Left cardiac atrium (tissue), 4 donors: ENCODE results near the gene CKAP2. TPM values are rescaled to one million over a fixed set of nuclear protein-coding genes. Genes with fewer than 3 reads are reported as not detected.
"Not testable (repeated sequence)": the region's sequence is repeated elsewhere in the genome, so short reads cannot be mapped to it uniquely, and the experiment has no call there.

ENCODE experiments used
- ATAC-seq, 2 donors: fragments of 200-7000 bp; cut with Tn5 transposase; one replicate each; pipeline ENCODE4 v1.9.1; 2020; ENCODE audit warnings: mild to moderate bottlenecking in 2 of 2, moderate library complexity in 2 of 2
- DNase-seq: peaks from one replicate; pipeline ENCODE4 v3.0.0-alpha.2; 2020
- intact Hi-C, 2 donors: fragments of 100-400 bp; cut with DNase I; formaldehyde crosslinking; loops; one replicate each; pipeline versions ENCODE4 v1.14.1 to v1.15.1; 2022 to 2023
- total RNA-seq, 2 donors: library from RNA; stranded (reverse); fragmentation: NEBNext Ultra II Directional; extraction: Animal tissue kit (Norgen Biotek cat#: 25700); gene quantifications; one replicate each; pipeline ENCODE4 v1.2.1, GENCODE V29; 2021
- donor health status: DM: no; HTN: yes; CAD: no.
- donor health status: DM: no; HTN: yes; CAD: no; lungs with severe emphysema.
- donor health status: DM: yes; HTN: yes; CAD: no.
- donor health status: Dilated cardiomyopathy.

Gene CKAP2
- total RNA-seq, 2 donors from 2014 or later, result 6.0 to 8.9 TPM

DNA sequence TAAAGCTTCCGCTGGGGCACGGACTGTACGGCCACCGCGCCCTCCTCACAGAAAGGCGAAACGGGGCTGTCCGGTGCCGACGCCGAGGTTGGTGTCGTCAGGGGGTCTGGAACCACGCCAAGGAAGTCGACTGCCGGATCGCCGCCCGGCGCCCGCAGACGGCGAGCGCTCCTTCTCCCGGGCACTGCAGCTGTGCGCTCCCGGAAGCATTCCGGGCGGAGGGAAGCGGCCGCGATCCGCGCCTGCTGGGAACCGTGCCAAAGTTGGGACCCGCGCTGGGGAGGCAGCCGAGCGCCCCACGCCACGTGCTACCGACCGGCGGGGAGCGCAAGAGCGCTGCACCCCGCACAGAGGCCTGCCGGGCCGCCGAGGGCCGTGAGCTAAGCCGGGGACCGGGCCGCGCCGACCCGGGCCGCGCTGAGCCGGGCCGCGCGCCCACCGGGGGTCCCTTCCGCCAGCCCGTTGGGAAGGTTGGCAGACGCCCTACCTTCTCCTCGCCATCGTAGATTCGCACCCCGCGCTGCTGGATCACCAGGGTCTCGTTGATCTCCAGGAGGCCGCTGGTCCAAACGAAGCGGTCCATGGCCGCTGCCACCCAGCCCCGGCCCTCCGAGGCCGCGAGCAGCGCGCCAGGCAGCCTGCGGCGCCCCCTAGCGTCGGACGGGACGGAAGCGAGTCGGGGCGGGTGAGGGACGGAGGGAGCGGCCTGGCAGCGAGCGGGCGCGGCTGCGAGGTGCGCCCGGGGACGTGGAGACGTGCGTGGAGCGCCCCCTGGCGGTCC, 5.1 kb upstream of the CKAP2 start, which contains the start of gene VPS36:
Gene VPS36 (minus strand): TSS at position 623 of the 781 bp plus-strand sequence. CDS start 40 bp downstream, at position 583.
- intact Hi-C loops, result loop anchor here (1.0 to 10.0 kb wide), 3 partner anchors 55 to 255 kb away; no protein-coding TSS in a partner anchor
- ATAC-seq (peak; percentile 92 to 95), DNase-seq (peak; percentile 97)

DNA sequence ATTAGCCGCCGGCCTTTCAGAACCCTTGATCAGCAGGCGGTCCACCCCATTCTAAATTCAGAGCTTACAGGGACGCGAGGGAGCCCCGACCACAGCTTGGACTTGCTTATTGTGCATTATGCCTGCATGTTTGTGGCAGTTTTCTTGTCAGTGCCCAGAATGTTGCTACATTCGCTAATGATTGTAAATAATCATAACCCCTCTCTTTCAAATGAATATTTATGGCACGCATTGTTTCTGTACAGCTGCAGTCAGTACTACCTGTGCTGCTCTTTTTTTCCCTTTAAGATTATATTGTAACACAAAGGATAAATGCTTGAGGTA, 4.5 kb upstream of the CKAP2 start:
- intact Hi-C loops, result loop anchor here (1.0 to 10.0 kb wide), 3 partner anchors 56 to 256 kb away; no protein-coding TSS in a partner anchor
- no peak for ATAC-seq
- no peak for DNase-seq

GRCh38 chr13:52451135-52451804, 4.0 kb upstream of the CKAP2 start:
- no peak for ATAC-seq
- intact Hi-C loops, result loop anchor here (10.0 kb wide), 2 partner anchors 56 to 256 kb away; no protein-coding TSS in a partner anchor
- no peak for DNase-seq

DNA sequence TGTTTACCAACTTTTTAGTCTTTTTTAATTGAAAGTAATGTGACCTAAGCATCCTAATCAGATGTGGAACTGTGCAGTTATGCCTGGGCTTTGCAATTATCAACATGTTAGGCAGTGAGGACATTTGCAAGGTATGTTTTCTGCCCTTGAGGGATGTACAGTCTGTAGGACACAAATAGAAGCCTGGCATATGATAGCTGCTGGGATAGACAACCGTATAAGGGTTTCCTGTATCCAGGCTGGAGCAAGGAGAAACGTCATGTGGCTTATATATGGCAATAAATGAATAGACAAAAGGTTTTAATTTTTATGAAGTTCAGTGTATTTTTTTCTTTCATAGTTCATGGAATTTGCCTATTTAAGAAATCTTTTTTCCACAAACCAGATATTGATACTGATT, 2.8 kb upstream of the CKAP2 start:
- intact Hi-C loops, result loop anchor here (10.0 kb wide), 2 partner anchors 58 to 258 kb away; no protein-coding TSS in a partner anchor
- DNase-seq (no peak), ATAC-seq (no peak)

GRCh38 chr13:52454459-52454819, 839 bp upstream of the CKAP2 start:
- ATAC-seq (no peak), DNase-seq (no peak)
- intact Hi-C loops, result loop anchor here (10.0 kb wide), 2 partner anchors 60 to 260 kb away; no protein-coding TSS in a partner anchor

DNA sequence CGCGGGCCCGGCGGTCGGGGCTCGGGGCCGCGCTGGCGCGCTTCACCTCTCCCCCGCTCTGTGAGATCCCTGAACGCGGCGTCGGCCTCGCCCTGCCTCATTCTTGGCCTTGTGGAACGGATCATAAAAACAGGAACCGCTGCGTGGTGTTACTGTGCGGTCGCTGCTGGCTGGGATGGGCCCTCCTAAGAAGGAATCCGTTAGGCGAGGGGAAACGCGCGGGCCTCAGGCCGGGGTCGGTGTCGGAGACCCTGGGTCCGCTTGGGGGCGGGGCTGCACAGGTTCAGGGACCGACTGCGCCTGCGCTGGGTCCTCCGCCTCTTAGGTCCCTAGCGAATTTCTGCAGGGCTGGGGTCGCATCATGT, 381 bp downstream of the CKAP2 start:
- DNase-seq (peak; percentile 77), ATAC-seq (peak; percentile 73 to 79)
- intact Hi-C loops, result loop anchor here (10.0 kb wide), 2 partner anchors 61 to 261 kb away; no protein-coding TSS in a partner anchor

DNA sequence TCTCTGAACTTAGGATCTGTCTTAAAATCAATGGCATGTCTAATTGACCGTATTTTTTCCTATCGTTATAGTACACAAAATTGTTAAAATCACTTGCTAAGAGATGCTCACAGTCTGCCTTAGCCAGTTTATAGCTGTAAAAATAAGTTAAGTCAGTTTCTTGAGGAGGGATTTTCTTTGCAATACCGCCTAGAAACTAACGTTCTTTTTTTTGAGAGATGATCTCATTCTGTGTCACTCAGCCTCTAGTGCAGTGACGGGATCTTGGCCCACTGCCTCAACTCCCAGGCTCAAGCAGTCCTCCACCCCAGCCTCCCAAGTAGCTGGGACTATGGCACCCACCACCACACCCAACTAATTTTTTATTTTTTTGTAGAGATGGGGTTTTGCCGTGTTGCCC, 4.4 kb downstream of the CKAP2 start:
- intact Hi-C loops, result loop anchor here (10.0 kb wide), 2 partner anchors 65 to 265 kb away; no protein-coding TSS in a partner anchor
- no peak for DNase-seq

GRCh38 chr13:52461265-52461664, 6.0 kb downstream of the CKAP2 start:
- intact Hi-C loops, result no loop called here
- ATAC-seq (no peak), DNase-seq (no peak)

More for the DNA sequence above, 4.4 kb downstream of the CKAP2 start:
- ATAC-seq, result no peak

DNA sequence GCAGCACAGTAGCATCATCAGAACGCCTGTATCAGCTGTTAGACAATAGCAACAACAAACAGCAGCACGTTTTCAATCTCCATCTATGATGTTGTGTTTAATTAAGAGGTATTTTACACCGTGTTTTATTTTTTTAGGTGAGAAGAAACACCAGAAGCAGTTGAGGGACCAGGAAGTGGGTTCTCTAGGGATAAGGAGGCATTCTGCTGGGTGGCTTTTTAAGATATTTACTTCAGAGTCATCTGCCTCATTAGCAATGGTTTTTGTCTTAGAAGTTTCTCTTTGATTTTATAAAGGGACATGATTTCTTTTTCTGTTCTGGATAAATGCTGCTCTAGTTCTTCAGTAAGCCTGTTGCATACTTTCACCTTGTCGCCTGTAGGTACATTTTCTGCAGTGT, 8.2 kb downstream of the CKAP2 start:
- intact Hi-C loops, result no loop called here
- ATAC-seq (no peak), DNase-seq (no peak)

DNA sequence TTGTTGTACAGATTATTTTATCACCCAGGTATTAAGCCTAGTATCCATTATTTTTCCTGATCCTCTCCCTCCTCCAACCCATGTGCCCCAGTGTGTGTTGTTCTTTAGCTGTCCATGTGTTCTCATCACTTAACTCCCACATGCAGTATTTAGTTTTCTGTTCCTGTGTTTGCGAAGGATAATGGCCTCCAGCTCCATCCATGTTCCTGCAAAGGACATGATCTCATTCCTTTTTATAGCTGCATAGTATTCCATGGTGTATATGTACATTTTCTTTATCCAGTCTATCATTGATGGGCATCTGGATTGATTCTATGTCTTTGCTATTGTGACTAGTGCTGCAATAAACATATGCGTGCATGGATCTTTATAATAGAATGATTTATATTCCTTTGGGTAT, 13.2 kb downstream of the CKAP2 start:
- DNase-seq, intact Hi-C loops, ATAC-seq: not testable (repeated sequence)

GRCh38 chr13:52480677-52481428, 25.6 kb downstream of the CKAP2 start:
- DNase-seq, intact Hi-C loops, ATAC-seq: not testable (repeated sequence)

GRCh38 chr13:52487078-52487477, 31.8 kb downstream of the CKAP2 start:
- ATAC-seq, intact Hi-C loops, DNase-seq: not testable (repeated sequence)

DNA sequence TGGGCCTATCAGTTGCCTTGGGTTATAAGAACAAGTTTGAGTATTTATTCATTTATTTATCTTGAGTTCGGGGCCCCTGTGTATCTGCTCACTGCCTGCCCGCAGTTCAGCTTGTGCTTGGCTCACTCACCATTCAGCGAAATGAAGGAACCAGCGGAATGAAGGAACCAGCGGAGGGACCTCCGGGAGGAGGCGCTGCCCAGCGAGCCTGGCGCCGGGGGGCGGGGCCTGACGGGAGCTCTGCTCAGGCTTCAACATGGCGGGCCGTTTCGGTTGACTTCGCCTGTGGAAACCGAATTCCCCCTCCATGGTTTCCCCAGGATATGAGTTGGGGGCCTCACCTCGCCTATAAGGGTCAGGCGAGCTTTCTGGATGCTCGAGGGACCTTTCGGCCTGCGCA, 33.5 kb downstream of the CKAP2 start:
- DNase-seq, intact Hi-C loops, ATAC-seq: not testable (repeated sequence)

- ATAC-seq, intact Hi-C loops, DNase-seq: not testable (repeated sequence)
These were observed 35.7 kb downstream of the CKAP2 start for GRCh38 chr13:52491015-52491414.

DNA sequence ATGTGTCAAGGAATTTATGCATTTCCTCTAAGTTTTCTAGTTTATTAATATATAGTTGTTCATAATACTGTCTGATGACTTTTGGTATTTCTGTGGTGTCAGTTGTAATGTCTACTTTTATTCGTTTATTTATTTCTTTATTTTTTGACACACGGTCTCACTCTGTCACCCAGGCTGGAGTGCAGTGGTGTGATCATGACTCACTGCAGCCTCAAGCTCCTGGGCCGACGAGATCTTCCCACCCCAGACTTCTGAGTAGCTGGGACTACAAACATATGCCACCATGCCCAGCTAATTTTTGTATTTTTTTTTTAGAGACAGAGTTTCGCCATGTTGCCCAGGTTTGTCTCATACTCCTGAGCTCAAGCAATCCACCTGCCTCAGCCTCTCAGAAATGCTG, 39.0 kb downstream of the CKAP2 start:
- intact Hi-C loops, ATAC-seq, DNase-seq: not testable (repeated sequence)

GRCh38 chr13:52497979-52498378, 42.7 kb downstream of the CKAP2 start:
- DNase-seq, ATAC-seq, intact Hi-C loops: not testable (repeated sequence)

- DNase-seq, ATAC-seq, intact Hi-C loops: not testable (repeated sequence)
These were observed 47.0 kb downstream of the CKAP2 start for GRCh38 chr13:52502277-52502676.

DNA sequence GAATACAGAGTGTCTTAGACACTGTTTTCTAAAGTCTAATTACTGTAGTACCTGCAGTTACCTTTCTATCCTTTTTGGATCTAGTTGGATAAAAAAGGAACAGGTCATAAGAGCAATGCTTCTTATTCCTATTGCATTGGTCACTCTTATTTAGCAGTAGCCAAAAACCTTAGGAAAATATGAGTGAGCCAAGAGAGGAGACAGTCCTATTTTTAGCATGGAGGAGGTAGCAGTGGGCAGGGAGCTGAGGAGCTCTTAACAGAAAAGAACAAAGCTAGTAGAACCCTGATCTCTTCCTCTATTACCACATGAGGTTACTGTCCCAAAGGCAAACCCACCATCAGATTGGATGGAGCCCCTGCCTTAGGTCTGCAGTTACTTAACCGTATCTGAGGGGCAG, 50.6 kb downstream of the CKAP2 start:
- peak in 1 of 2 donors; percentile 37 for ATAC-seq

GRCh38 chr13:52509532-52509931, 54.3 kb downstream of the CKAP2 start:
- intact Hi-C loops, DNase-seq, ATAC-seq: not testable (repeated sequence)

More for the DNA sequence above, 50.6 kb downstream of the CKAP2 start:
- DNase-seq, intact Hi-C loops: not testable (repeated sequence)
